Endothelial cell of umbilical vein (primary cell): ENCODE measurements around the gene TRIM45.

Experiments
- EZH2 ChIP-seq: IDR thresholded peaks from 2 replicates; pipeline ENCODE4 v1.6.1; 2012; ENCODE audit warnings: borderline replicate concordance, low read depth, mild to moderate bottlenecking, moderate library complexity, low read length, inconsistent platforms; ENCODE audit not compliant: severe bottlenecking
- GATA2 ChIP-seq: IDR thresholded peaks from 2 replicates; pipeline ENCODE4 v1.7.0; 2011; ENCODE audit warnings: low read depth, mild to moderate bottlenecking, moderate library complexity, mixed read lengths, low read length; ENCODE audit not compliant: insufficient read length, insufficient read depth
- MYC ChIP-seq: IDR thresholded peaks from one replicate; pipeline ENCODE4 v1.6.1; 2011; ENCODE audit warnings: mild to moderate bottlenecking, low read depth, low read length
- POLR2A ChIP-seq: IDR thresholded peaks from 2 replicates; pipeline ENCODE4 v1.6.1; 2012; ENCODE audit warnings: low read depth, mild to moderate bottlenecking, control low read depth, low read length
- POLR2AphosphoS5 ChIP-seq: IDR thresholded peaks from 2 replicates; pipeline ENCODE4 v1.6.1; 2012; ENCODE audit warnings: low read depth, mild to moderate bottlenecking, control low read depth, low read length, moderate library complexity; ENCODE audit not compliant: insufficient read depth
- TF ChIP-seq, protein P1 (sequence below), 2 donors: IDR thresholded peaks; 1 replicate in 1 of 2; 2 replicates in 1 of 2; pipeline ENCODE4 v1.5.1; 2011; ENCODE audit warnings: low read length in 2 of 2, mild to moderate bottlenecking in 2 of 2, moderate library complexity in 2 of 2, control low read depth in 1 of 2, inconsistent platforms in 1 of 2, low read depth in 1 of 2; ENCODE audit not compliant: insufficient read depth in 1 of 2; ENCODE audit errors: extremely low read depth in 1 of 2
- TF ChIP-seq, protein P2 (sequence below): IDR thresholded peaks from 2 replicates; pipeline ENCODE4 v1.6.1; 2011; ENCODE audit not compliant: insufficient read depth, insufficient read length

DNA sequence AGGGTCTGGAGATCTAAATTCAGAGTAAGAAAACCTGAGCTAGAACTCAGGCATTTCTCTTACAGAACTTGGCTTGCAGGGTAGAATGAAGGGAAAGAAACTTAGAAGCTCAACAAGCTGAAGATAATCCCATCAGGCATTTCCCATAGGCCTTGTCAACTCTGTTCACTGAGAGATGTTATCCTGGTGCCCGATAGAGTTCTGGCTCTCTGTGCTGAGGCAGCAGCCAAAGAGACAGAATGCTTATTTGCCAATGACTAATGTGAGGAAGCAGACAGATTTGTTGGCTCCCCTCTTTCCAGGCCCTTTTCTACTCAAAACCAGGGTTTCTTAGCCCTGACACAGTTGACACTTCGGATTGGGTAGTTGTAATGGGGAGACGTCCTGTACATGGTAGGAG lies 22.3 kb upstream of the TRIM45 start:
- TF ChIP-seq POLR2AphosphoS5 (no peak), MYC (no peak), EZH2 (no peak), GATA2 (no peak), POLR2A (no peak)
- TF ChIP-seq, protein P1, sequence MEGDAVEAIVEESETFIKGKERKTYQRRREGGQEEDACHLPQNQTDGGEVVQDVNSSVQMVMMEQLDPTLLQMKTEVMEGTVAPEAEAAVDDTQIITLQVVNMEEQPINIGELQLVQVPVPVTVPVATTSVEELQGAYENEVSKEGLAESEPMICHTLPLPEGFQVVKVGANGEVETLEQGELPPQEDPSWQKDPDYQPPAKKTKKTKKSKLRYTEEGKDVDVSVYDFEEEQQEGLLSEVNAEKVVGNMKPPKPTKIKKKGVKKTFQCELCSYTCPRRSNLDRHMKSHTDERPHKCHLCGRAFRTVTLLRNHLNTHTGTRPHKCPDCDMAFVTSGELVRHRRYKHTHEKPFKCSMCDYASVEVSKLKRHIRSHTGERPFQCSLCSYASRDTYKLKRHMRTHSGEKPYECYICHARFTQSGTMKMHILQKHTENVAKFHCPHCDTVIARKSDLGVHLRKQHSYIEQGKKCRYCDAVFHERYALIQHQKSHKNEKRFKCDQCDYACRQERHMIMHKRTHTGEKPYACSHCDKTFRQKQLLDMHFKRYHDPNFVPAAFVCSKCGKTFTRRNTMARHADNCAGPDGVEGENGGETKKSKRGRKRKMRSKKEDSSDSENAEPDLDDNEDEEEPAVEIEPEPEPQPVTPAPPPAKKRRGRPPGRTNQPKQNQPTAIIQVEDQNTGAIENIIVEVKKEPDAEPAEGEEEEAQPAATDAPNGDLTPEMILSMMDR (IDR thresholded peaks at IDR 0.05; ENCODE audit: extremely low read depth in 1 of 2, insufficient read depth in 1 of 2, low read depth in 1 of 2, low read length in 2 of 2) = no peak
- TF ChIP-seq, protein P2, sequence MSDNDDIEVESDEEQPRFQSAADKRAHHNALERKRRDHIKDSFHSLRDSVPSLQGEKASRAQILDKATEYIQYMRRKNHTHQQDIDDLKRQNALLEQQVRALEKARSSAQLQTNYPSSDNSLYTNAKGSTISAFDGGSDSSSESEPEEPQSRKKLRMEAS = no peak
